HCT116 (cell line): ENCODE results near the gene OR4K2.
A peak's percentile ranks its signal among the peaks of the same experiment; 100 is the strongest.

ENCODE experiments used
- CEBPB ChIP-seq: IDR thresholded peaks from 2 replicates; pipeline ENCODE4 v1.6.1; 2012; ENCODE audit warnings: low read depth
- EGR1 ChIP-seq: IDR thresholded peaks from 2 replicates; pipeline ENCODE4 v1.6.1; 2012; ENCODE audit warnings: low read depth
- POLR2A ChIP-seq: IDR thresholded peaks from 2 replicates; pipeline ENCODE4 v1.7.0; 2011; ENCODE audit warnings: borderline replicate concordance; ENCODE audit not compliant: insufficient read depth, insufficient read length; ENCODE audit errors: extremely low read depth
- RAD21 ChIP-seq: IDR thresholded peaks from 2 replicates; pipeline ENCODE4 v1.6.1; 2012; ENCODE audit warnings: low read depth, mild to moderate bottlenecking
- SIN3A ChIP-seq: IDR thresholded peaks from 2 replicates; pipeline ENCODE4 v1.6.1; 2012; ENCODE audit warnings: low read depth
- YY1 ChIP-seq: IDR thresholded peaks from 2 replicates; pipeline ENCODE4 v1.6.1; 2011; ENCODE audit warnings: low read length, low read depth, moderate library complexity, mild to moderate bottlenecking; ENCODE audit not compliant: insufficient replicate concordance; ENCODE audit errors: extremely low read depth
- ZFX ChIP-seq: fragments of 450-650 bp; IDR thresholded peaks from 2 replicates; pipeline ENCODE4 v1.6.1; 2017
- TF ChIP-seq, protein P1 (sequence below), 3 experiments: fragments of 200-600 bp in 1 of 3; sonication (generic) in 1 of 3; IDR thresholded peaks in 2 of 3; conservative IDR thresholded peaks in 1 of 3; 2 replicates each; pipeline ENCODE4 v1.5.1; 2012 to 2017; ENCODE audit warnings: low read depth in 2 of 3, low read length in 2 of 3, antibody characterized with exemption in 1 of 3, borderline replicate concordance in 1 of 3, control low read depth in 1 of 3, mild to moderate bottlenecking in 1 of 3, mixed read lengths in 1 of 3, mixed run types in 1 of 3, moderate library complexity in 1 of 3; ENCODE audit not compliant: insufficient read depth in 1 of 3
- TF ChIP-seq, protein P2 (sequence below): IDR thresholded peaks from 2 replicates; pipeline ENCODE4 v1.6.1; 2012
- TF ChIP-seq, protein P3 (sequence below): IDR thresholded peaks from 2 replicates; pipeline ENCODE4 v1.6.1; 2012; ENCODE audit warnings: low read depth

DNA sequence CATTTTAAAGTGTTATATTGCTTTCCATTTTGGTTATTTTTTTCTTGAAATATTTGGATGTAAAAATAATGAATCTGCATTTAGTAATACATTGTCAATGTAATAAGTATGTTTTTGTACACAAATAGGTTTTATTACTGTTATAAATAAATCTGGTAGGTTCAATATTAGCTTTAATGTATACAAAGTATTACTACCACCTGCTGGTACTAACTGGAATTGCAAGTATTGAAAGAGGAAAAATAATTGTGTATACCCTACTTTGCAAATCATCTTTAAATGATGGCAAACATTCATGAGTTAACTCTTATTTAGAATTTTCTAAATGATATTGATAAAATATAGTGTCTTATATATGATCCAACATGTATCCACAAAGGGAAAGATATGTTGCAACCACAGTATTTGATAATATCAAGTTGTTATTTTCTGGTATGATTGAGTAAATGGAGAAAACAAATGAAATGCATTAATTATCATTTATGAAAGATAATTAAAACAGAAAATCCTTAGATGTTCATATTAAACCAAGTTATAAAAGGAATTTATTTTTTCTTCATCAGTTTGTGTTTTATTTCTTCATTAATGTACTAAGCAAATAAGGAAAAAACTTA, 3.2 kb downstream of the OR4K2 start:
- TF ChIP-seq, protein P1, sequence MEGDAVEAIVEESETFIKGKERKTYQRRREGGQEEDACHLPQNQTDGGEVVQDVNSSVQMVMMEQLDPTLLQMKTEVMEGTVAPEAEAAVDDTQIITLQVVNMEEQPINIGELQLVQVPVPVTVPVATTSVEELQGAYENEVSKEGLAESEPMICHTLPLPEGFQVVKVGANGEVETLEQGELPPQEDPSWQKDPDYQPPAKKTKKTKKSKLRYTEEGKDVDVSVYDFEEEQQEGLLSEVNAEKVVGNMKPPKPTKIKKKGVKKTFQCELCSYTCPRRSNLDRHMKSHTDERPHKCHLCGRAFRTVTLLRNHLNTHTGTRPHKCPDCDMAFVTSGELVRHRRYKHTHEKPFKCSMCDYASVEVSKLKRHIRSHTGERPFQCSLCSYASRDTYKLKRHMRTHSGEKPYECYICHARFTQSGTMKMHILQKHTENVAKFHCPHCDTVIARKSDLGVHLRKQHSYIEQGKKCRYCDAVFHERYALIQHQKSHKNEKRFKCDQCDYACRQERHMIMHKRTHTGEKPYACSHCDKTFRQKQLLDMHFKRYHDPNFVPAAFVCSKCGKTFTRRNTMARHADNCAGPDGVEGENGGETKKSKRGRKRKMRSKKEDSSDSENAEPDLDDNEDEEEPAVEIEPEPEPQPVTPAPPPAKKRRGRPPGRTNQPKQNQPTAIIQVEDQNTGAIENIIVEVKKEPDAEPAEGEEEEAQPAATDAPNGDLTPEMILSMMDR (IDR thresholded peaks at IDR 0.05 in 2 of 3, conservative IDR thresholded peaks at IDR 0.05 in 1 of 3; ENCODE audit: borderline replicate concordance in 1 of 3, insufficient read depth in 1 of 3, low read depth in 2 of 3, low read length in 2 of 3), result peak in 2 of 3 experiments; percentile 51 to 78; a peak in 4 of 6 replicates
- no peak for TF ChIP-seq POLR2A
- TF ChIP-seq, protein P2, sequence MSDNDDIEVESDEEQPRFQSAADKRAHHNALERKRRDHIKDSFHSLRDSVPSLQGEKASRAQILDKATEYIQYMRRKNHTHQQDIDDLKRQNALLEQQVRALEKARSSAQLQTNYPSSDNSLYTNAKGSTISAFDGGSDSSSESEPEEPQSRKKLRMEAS, result no peak
- no peak for TF ChIP-seq ZFX
- no peak for TF ChIP-seq EGR1
- TF ChIP-seq YY1, result no peak
- TF ChIP-seq, protein P3, sequence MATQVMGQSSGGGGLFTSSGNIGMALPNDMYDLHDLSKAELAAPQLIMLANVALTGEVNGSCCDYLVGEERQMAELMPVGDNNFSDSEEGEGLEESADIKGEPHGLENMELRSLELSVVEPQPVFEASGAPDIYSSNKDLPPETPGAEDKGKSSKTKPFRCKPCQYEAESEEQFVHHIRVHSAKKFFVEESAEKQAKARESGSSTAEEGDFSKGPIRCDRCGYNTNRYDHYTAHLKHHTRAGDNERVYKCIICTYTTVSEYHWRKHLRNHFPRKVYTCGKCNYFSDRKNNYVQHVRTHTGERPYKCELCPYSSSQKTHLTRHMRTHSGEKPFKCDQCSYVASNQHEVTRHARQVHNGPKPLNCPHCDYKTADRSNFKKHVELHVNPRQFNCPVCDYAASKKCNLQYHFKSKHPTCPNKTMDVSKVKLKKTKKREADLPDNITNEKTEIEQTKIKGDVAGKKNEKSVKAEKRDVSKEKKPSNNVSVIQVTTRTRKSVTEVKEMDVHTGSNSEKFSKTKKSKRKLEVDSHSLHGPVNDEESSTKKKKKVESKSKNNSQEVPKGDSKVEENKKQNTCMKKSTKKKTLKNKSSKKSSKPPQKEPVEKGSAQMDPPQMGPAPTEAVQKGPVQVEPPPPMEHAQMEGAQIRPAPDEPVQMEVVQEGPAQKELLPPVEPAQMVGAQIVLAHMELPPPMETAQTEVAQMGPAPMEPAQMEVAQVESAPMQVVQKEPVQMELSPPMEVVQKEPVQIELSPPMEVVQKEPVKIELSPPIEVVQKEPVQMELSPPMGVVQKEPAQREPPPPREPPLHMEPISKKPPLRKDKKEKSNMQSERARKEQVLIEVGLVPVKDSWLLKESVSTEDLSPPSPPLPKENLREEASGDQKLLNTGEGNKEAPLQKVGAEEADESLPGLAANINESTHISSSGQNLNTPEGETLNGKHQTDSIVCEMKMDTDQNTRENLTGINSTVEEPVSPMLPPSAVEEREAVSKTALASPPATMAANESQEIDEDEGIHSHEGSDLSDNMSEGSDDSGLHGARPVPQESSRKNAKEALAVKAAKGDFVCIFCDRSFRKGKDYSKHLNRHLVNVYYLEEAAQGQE, result no peak
- 0 out of 2 replicates have a peak, but pooled peaks have one; percentile 5 for TF ChIP-seq RAD21
- no peak for TF ChIP-seq CEBPB
- TF ChIP-seq SIN3A, result no peak
